Fibroblast of skin of right biceps (primary cell): ENCODE results near the gene PCSK9.
"Not testable (repeated sequence)": the region's sequence is repeated elsewhere in the genome, so short reads cannot be mapped to it uniquely, and the experiment has no call there.

Experiments used
- DNase-seq: peaks from one replicate; pipeline ENCODE4 v3.0.0-alpha.2; 2013

PCSK9 gene

GRCh38 chr1:55081905-55082296 is 42.6 kb downstream of the PCSK9 start:
- no peak for DNase-seq

- no peak for DNase-seq
Observed at GRCh38 chr1:55084257-55084656, 44.9 kb downstream of the PCSK9 start.

GRCh38 chr1:55087439-55087838 is 48.1 kb downstream of the PCSK9 start:
- DNase-seq, result no peak

GRCh38 chr1:55088413-55088812 is 49.1 kb downstream of the PCSK9 start:
- DNase-seq, result no peak

- DNase-seq, result peak; percentile 19
Observed at GRCh38 chr1:55089683-55090082, 50.3 kb downstream of the PCSK9 start.

GRCh38 chr1:55092475-55092874 is 53.1 kb downstream of the PCSK9 start:
- DNase-seq, result no peak

- no peak for DNase-seq
Observed at GRCh38 chr1:55095095-55095494, 55.7 kb downstream of the PCSK9 start.

- DNase-seq, result no peak
Observed at GRCh38 chr1:55103891-55104290, 64.5 kb downstream of the PCSK9 start.

GRCh38 chr1:55107101-55107500 is 67.8 kb downstream of the PCSK9 start:
- no peak for DNase-seq

- not testable (repeated sequence) for DNase-seq
Observed at GRCh38 chr1:55109005-55109404, 69.7 kb downstream of the PCSK9 start.
